Activated naive CD4-positive, alpha-beta T cell (primary cell): ENCODE data around the gene HACD2.

Experiments used
- DNase-seq, 4 experiments: peaks; one replicate each; lab custom pipeline; 2025; lab: John Stamatoyannopoulos, UW

Gene HACD2

DNA sequence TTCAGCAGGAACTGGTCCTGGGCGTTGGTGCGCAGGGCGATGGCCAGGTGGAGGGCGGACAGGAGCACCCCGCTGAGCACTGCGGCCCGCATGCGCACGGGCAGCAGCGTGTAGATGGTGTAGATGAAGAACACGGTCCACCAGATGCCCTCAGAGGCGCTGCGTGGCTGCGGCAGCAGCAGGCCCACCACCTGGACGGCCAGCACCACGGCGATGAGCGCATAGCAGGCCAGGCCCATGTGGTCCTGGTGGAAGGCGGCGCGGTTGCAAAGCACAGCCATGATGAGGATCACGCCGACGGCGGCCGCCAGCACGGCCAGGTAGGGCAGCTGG, 137.5 kb downstream of the HACD2 start:
- no peak for DNase-seq

DNA sequence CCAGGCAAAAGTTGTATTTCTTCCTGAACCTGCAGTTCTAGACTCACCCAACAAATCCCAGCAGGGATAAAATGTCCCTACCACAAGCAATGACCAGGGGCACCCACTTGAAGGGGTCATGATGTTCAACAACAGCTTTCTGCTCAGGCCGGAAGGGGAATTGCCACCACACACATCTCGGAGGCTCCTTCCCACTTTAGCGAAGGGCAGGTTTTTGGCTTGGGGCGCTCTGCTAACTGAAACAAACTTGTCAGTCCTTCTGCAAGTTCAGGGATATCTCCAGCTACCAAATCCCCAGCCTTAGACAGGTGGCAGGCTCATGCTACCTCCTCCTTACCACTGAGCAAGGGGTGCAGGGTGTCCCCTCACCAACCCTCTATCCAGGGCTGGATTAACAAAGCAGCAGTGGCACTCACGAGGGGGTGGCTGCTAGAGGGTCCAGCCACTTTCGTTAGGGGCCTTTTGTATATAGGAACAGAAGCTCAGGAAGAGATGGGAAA, 138.2 kb downstream of the HACD2 start:
- DNase-seq: no peak

DNA sequence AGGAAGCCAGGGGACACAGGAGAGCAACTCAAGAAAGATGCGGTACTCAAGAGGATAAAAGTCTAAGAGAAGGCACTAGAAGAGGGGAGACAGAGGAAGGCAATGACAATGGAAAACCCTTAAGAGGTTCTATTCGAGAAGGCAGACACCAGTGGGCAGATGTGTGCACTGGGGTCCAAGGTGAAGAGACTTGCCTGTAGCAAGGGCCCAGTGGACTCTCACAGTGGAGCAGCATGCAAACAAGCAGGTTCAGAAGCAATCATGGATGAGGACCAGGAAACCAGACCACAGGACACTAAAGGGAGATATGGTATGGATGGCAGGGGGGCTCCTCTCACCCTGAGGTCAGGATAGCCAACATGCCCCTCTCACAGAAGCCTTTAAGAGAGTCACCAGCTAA, 138.6 kb downstream of the HACD2 start:
- no peak for DNase-seq

DNA sequence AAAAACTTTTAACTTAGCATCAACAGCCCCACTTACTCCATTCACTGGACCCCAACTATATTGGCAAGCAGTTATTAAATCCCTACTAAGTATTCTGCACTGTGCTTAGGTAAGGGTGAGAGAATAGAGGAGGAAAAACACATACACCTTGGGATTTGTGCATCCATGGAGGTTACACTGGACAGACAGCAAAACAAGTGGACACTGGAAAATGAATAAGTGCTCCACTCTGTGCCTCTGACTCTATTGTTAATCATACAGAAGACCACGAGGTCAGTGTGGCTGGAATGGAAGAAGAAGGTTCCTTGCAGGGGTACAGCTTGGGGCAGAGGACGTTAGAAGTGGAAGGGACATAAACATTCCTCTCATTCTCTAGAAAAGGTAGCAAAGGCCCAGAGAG, 139.2 kb downstream of the HACD2 start:
- no peak for DNase-seq

DNA sequence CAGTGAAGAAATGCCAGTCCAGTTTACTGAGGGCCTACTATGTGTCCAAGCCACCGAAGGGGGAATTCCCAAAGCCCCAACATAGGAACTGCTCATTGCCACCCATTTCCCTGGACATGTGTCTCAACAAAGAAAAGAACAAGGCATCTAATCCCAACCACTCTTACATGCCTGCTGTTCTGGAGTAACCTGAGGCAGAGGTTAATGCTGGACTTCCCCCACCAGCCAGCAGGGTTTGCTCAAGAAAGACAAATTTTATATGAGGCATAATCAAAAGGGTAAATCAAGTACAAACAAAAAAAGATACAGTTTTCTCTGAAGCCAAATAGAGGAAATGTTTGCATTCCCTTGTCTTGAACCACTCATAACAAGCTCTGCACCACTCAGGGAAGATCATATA, 140.1 kb downstream of the HACD2 start:
- DNase-seq: no peak

DNA sequence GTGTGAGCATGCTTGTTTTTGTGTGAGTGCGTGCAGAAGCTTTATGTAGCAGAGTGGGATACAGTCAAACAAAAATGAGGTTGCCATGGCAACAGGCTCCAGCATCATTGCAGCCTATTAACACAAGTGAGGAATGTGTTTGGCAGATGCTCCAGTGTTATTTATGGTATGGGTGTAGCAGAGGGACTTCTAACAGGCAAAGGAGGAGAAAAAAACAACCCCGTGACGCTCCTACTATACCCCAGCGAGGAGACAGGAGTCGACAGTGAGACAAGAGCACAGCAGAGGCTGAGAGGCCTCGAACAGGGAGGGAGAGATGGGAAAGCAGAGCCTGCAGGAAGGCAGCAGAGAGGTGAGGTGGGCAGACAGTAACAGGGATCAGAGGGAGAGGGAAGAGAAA, 140.8 kb downstream of the HACD2 start:
- DNase-seq: no peak

DNA sequence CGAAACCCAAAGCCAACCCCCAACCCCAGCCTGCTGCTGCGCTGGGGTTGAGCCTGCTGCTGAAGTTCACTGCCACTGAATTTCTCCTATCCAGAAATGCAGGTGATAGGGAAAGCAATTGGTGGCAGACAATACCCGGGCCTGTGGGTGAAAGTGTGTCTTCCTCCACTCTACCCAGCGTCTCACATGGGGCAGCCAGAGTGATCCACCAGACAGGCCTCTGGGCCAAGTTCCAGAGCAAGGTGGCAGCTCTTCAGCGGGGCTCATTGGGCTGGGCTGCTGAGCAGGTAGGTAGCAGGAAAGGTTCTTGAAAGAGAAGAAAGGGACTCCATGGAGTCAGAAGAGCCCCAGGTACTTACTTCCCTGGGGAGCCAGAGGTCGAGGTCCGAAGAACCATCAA, 141.9 kb downstream of the HACD2 start:
- no peak for DNase-seq

DNA sequence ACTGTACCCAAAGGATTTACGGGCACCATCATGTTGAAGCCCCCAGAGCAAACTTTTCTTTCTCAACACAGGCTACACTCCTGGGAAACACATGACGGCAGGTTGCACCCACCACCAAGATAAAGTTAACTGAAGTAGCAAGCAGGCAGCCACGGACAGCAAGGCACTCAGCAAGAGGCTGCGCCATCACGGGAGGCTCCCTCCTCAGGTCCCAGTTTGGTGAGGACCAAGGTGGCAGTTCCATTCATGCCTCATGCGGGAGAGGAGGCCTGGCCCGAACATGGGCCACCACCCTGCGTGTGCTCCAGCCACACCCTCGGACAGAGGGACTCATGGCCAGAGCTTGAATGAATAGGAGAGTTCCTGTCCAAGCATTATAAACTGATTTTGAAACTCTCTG, 142.7 kb downstream of the HACD2 start:
- DNase-seq: no peak
